Choroid plexus epithelial cell (primary cell): ENCODE data around the gene HEXIM2.

ENCODE experiments used
- DNase-seq: peaks from one replicate; pipeline ENCODE4 v3.0.0-alpha.2; 2010; ENCODE audit warnings: low read depth
- H3K4me3 ChIP-seq: 2 replicates; pipeline ENCODE4 v1.5.1; 2011; ENCODE audit warnings: low read depth, mild to moderate bottlenecking, control low read depth, low read length, moderate library complexity
- TF ChIP-seq, protein P1 (sequence below): conservative IDR thresholded peaks from 2 replicates; pipeline ENCODE4 v1.5.1; 2011; ENCODE audit warnings: low read depth, mild to moderate bottlenecking, control low read depth, inconsistent platforms, low read length, moderate library complexity

Gene HEXIM2

DNA sequence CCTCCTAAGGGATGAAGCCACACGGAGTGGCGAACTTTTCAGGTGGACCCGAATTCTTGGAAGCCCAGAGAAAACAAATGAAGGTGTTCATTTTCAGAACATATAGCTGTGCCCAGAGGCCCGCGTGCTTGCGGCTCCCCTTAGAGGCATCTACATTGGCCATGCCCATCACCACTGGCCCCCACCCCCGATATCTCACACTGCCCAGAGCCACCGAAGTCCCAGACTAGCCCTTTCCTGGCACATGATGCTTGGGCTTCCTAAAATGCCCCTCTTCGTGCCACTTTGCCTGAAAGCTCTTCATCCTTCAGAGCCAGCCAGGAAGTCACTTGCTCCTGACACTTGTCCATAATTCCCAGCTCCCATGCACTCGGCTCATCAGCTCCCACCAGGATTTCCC lies 15.5 kb upstream of the HEXIM2 start:
- H3K4me3 ChIP-seq, result no peak overlapping the region
- TF ChIP-seq, protein P1, sequence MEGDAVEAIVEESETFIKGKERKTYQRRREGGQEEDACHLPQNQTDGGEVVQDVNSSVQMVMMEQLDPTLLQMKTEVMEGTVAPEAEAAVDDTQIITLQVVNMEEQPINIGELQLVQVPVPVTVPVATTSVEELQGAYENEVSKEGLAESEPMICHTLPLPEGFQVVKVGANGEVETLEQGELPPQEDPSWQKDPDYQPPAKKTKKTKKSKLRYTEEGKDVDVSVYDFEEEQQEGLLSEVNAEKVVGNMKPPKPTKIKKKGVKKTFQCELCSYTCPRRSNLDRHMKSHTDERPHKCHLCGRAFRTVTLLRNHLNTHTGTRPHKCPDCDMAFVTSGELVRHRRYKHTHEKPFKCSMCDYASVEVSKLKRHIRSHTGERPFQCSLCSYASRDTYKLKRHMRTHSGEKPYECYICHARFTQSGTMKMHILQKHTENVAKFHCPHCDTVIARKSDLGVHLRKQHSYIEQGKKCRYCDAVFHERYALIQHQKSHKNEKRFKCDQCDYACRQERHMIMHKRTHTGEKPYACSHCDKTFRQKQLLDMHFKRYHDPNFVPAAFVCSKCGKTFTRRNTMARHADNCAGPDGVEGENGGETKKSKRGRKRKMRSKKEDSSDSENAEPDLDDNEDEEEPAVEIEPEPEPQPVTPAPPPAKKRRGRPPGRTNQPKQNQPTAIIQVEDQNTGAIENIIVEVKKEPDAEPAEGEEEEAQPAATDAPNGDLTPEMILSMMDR, result no peak
- DNase-seq, result no peak

DNA sequence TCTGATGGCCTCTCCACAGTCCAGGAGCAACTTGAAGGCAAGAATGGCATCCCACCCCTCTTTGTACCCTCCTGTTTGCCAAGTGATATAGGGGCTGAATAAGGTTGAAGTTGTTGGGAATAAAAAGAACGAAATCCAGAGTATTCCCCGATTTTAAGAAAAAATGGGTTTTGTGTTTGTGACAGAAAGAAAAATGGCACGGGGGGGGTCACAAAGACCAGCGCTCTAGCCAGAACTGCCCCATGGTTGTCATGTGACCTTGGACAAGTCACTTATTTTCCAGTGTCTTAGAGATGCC lies 15.1 kb upstream of the HEXIM2 start:
- H3K4me3 ChIP-seq, result no peak overlapping the region
- DNase-seq, result no peak
- TF ChIP-seq, protein P1, result no peak

DNA sequence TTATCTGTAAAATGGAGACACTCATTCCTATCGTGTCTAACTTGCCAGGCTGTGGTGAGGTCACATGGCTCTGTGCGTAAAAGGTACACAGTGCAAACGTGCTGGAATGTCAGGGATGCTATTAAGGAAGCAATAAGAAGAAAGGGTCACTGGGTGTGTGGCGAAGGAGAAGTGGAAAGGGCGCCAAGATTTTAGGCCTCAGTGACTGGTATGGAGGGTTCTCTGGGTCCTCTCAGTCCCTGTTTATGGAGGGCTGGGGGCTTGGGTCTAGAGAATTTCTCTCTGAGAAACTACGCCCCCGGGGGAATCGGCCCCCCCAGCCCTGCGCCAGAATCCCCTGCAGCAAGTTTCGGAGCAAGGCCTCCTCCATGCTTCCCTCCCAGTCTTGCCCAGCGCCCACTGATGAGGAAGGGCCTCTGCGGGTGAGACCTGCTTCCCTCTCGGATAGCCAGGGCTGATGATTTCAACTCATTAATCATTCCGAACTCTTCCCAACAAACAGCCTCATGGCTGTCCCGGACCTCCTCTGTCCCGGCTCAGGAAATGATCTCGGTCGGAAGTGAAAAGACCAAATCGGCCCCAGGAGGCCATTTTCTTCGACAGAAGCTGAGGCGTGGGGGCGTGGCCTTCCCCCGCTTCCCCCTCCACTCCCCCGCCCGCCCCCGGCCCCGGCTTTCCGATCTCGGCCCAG lies 14.6 kb upstream of the HEXIM2 start:
- TF ChIP-seq, protein P1, result no peak
- peak; percentile 91 for DNase-seq
- peak overlapping the region; percentile 73 for H3K4me3 ChIP-seq

DNA sequence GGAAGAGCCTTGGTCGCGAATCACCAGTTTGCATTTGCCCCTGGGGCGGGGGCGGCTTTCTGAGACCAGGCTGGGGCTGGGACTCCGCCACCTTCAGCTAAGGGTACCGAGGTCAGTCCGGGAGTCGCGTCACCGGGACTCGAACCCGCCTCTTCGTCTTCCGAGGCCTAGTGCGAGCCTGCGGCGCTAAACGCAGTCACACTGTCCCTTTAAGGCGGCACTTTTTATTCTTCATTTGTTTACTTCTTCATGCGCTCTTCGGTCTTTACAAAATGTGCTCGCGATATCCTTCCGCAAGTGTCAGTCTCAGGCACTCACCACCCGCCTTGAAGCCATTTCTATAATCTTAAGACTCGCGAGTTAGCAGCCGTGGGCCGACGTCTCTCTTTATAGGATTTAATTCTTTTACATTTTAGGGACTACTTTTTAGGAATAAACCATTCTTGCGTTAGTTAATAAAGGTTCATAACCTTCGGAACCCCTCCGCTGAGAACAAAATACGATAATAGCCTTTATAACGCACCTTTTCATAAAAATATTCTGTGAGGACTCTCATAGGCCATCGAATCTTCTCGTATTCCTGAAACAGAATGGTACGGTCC lies 14.0 kb upstream of the HEXIM2 start:
- peak overlapping the region; percentile 73 for H3K4me3 ChIP-seq
- TF ChIP-seq, protein P1, result peak; percentile 1
- DNase-seq, result peak; percentile 97

DNA sequence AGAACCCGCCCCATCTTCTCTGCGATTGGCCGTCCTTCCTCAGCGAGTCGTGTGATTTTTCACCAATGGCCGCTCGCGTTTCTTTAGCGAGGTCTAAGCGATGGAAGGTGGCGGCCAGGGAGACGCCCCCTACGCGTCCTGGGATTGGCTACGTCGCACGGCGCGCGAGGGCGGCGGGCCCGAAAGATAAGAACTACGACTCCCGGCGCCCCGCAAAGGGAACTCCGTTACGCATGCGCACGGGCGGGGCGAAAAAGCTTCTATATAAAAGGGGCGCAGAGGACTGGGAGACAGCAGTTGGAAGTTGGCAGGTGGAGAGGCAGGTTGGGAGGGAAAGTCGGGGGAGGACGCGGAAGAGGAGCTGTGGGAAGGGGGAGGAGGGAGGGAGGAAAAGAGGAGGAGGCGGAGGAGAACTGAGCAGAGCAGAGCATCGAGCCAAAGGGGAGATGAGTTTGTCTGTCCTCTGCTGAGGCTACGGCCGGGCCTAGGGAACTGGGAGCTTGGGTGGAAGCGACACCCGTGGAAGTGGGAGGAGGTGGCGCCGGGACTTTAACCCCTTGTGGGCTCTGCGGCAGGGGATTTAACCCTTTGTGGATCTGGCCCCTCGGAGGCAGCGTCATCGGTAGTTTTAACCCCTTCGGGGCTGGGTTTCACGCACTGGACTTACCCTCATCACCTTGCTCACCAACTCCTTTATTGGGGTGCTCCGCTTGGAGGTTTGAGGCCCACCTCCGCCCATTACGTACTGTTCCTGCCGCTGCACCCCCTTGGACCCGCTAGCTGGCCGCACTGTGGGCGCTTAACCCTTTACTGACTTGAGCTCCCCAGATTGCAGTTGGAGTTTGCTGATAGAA lies 13.3 kb upstream of the HEXIM2 start, which contains the start of gene HEXIM1:
HEXIM1 (plus strand) TSS at position 293 of the 854 bp plus-strand sequence. CDS start 716 bp downstream, outside the sequence.
- TF ChIP-seq, protein P1, result no peak
- peak within 1 kb of the TSS; percentile 73 for H3K4me3 ChIP-seq
- DNase-seq, result peak; percentile 100

DNA sequence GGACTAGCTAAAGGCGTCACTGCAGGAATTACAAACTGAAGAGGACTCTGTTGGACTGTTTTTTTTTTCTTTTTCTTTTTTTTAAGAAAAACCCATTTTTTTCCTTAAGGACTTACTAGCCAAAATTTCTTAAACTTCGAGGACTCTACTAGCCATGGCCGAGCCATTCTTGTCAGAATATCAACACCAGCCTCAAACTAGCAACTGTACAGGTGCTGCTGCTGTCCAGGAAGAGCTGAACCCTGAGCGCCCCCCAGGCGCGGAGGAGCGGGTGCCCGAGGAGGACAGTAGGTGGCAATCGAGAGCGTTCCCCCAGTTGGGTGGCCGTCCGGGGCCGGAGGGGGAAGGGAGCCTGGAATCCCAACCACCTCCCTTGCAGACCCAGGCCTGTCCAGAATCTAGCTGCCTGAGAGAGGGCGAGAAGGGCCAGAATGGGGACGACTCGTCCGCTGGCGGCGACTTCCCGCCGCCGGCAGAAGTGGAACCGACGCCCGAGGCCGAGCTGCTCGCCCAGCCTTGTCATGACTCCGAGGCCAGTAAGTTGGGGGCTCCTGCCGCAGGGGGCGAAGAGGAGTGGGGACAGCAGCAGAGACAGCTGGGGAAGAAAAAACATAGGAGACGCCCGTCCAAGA lies 12.5 kb upstream of the HEXIM2 start:
- H3K4me3 ChIP-seq, result peak overlapping the region; percentile 68
- TF ChIP-seq, protein P1, result peak; percentile 87
- peak; percentile 86 for DNase-seq
